GM12878 (cell line): ENCODE results near the gene KRCC1. TPM values are rescaled to one million over a fixed set of nuclear protein-coding genes. Genes with fewer than 3 reads are reported as not detected.

Source experiments
- ATAC-seq: fragments of 200-7000 bp; cut with Tn5 transposase; 3 replicates; pipeline ENCODE4 v1.9.1; 2020; ENCODE audit warnings: mild to moderate bottlenecking, moderate library complexity
- BruUV-seq: library from RNA; stranded (reverse); fragments of 400-500 nt; replicated peaks from 2 replicates; lab custom pipeline; 2021; lab: Mats Ljungman, UMichigan
- CTCF ChIA-PET: fragments of 300-600 bp; sonication (Branson Sonifier 250); formaldehyde crosslinking; extraction: SDS; loops from one replicate; lab custom pipeline; 2021; ENCODE audit warnings: inconsistent platforms; lab: Yijun Ruan, JAX
- POLR2A ChIA-PET: fragments of 350-600 bp; formaldehyde crosslinking; extraction: SDS; loops from one replicate; lab custom pipeline; 2021; ENCODE audit warnings: inconsistent platforms; lab: Charles Lee
- RAD21 ChIA-PET: fragments of 300-600 bp; sonication (Branson Sonifier 250); formaldehyde crosslinking; loops from one replicate; lab custom pipeline; 2023; ENCODE audit warnings: antibody characterized with exemption; ENCODE audit not compliant: unreplicated experiment; lab: Charles Lee
- SMC1A ChIA-PET: fragments of 300-600 bp; sonication (Branson Sonifier 250); formaldehyde crosslinking; loops from one replicate; lab custom pipeline; 2023; ENCODE audit not compliant: unreplicated experiment, uncharacterized antibody; lab: Charles Lee
- DNase-seq: peaks from one replicate; pipeline ENCODE4 v3.0.0-alpha.2; 2011; ENCODE audit warnings: low read depth, low spot score
- FAIRE-seq: peaks from 3 replicates; lab custom pipeline; 2011; peaks lifted over from hg19 to GRCh38; lab: Jason Lieb, UNC
- H2AFZ ChIP-seq: 2 replicates; pipeline ENCODE4 v1.6.0; 2011; ENCODE audit warnings: low read depth, low read length, control low read depth; ENCODE audit not compliant: control insufficient read depth
- H3K27ac ChIP-seq: 2 replicates; pipeline ENCODE4 v1.5.1; 2011; ENCODE audit warnings: control low read depth; ENCODE audit not compliant: control insufficient read depth, insufficient read depth
- H3K27me3 ChIP-seq, 2 experiments: replicated peaks in 1 of 2; 2 replicates each; pipeline versions ENCODE4 v1.6.0 to v1.6.1; 2011; ENCODE audit warnings: low read length in 1 of 2; ENCODE audit not compliant: control insufficient read depth in 2 of 2, insufficient read depth in 2 of 2
- H3K36me3 ChIP-seq, 2 experiments: 2 replicates each; pipeline ENCODE4 v1.5.1; 2011; ENCODE audit warnings: low read length in 1 of 2; ENCODE audit not compliant: control insufficient read depth in 2 of 2, insufficient read depth in 2 of 2
- H3K4me1 ChIP-seq: 2 replicates; pipeline ENCODE4 v1.6.1; 2011; ENCODE audit warnings: mild to moderate bottlenecking, low read length, moderate library complexity, mixed read lengths; ENCODE audit not compliant: control insufficient read depth, insufficient read depth
- H3K4me2 ChIP-seq: 2 replicates; pipeline ENCODE4 v1.6.0; 2011; ENCODE audit warnings: control low read depth; ENCODE audit not compliant: control insufficient read depth, insufficient read depth
- H3K4me3 ChIP-seq: fragments of 200-600 bp; sonication (generic); 2 replicates; pipeline ENCODE4 v1.5.1; 2016
- H3K79me2 ChIP-seq: 2 replicates; pipeline ENCODE4 v1.6.0; 2011; ENCODE audit warnings: low read length; ENCODE audit not compliant: control insufficient read depth, insufficient read depth
- H3K9ac ChIP-seq: 2 replicates; pipeline ENCODE4 v1.8.0; 2011; ENCODE audit warnings: low read length, control low read depth, mixed read lengths; ENCODE audit not compliant: control insufficient read depth, insufficient read depth
- H3K9me3 ChIP-seq: replicated peaks from 3 replicates; pipeline ENCODE4 v1.5.1; 2011; ENCODE audit warnings: mild to moderate bottlenecking, low read length; ENCODE audit not compliant: control insufficient read depth, insufficient read depth
- H4K20me1 ChIP-seq: 2 replicates; pipeline ENCODE4 v1.6.0; 2011; ENCODE audit not compliant: control insufficient read depth, insufficient read depth
- CHD2 ChIP-seq: IDR thresholded peaks from 2 replicates; pipeline ENCODE4 v1.6.1; 2011; ENCODE audit warnings: low read depth, low read length, improper control_type of control experiment, borderline replicate concordance
- MEF2A ChIP-seq: IDR thresholded peaks from 2 replicates; pipeline ENCODE4 v1.6.1; 2011; ENCODE audit warnings: low read depth, mild to moderate bottlenecking, low read length, moderate library complexity; ENCODE audit not compliant: insufficient read depth
- MEF2B ChIP-seq: fragments of 450-650 bp; IDR thresholded peaks from 2 replicates; pipeline ENCODE4 v1.6.1; 2018; ENCODE audit warnings: mild to moderate bottlenecking, moderate library complexity; ENCODE audit not compliant: partially characterized antibody, poor library complexity, severe bottlenecking
- MYC ChIP-seq: IDR thresholded peaks from 2 replicates; pipeline ENCODE4 v1.6.1; 2011; ENCODE audit warnings: mild to moderate bottlenecking, low read length, moderate library complexity, inconsistent platforms; ENCODE audit not compliant: insufficient read depth, insufficient replicate concordance, insufficient read length, severe bottlenecking
- NBN ChIP-seq: fragments of 450-650 bp; IDR thresholded peaks from 2 replicates; pipeline ENCODE4 v1.6.1; 2016
- SP1 ChIP-seq: IDR thresholded peaks from one replicate; pipeline ENCODE4 v1.6.1; 2011; ENCODE audit warnings: low read depth, low read length
- SREBF2 ChIP-seq: IDR thresholded peaks from 2 replicates; pipeline ENCODE4 v1.6.1; 2012; ENCODE audit warnings: mild to moderate bottlenecking, low read length
- TCF12 ChIP-seq: IDR thresholded peaks from 2 replicates; pipeline ENCODE4 v1.6.1; 2011; ENCODE audit warnings: low read depth, mild to moderate bottlenecking, low read length
- ZNF622 ChIP-seq: fragments of 450-650 bp; IDR thresholded peaks from 2 replicates; pipeline ENCODE4 v1.6.1; 2017; ENCODE audit warnings: mild to moderate bottlenecking, inconsistent platforms
- WGBS: methylation state at CpG from one replicate; pipeline ENCODE4 v1.1.6; 2016; ENCODE audit warnings: low lambda C conversion rate; ENCODE audit not compliant: insufficient replicate concordance, insufficient coverage; ENCODE audit errors: missing lambda C conversion rate; 5-methylcytosine and 5-hydroxymethylcytosine counted together
- in situ Hi-C: fragments of 300-500 bp; cut with MboI; formaldehyde crosslinking; loops from 9 replicates; pipeline ENCODE4 v1.14.3; 2018; ENCODE audit warnings: mixed read lengths
- intact Hi-C: fragments of 100-400 bp; cut with micrococcal nuclease; formaldehyde crosslinking; loops from one replicate; pipeline ENCODE4 v1.14.2; 2022; ENCODE audit not compliant: unreplicated experiment
- polyA plus RNA-seq, 11 experiments: library from polyadenylated mRNA; depleted of rRNA in 4 of 11; unstranded in 6 of 11; stranded (reverse) in 5 of 11; fragments of >200 nt; fragmentation: Nextera tagmentation in 4 of 11; fragmentation: Illumina TruSeq in 1 of 11; extraction: Ambion mirVana in 4 of 11; extraction: Trizol in 1 of 11; gene quantifications; 1 replicate in 1 of 11; 2 replicates in 10 of 11; pipeline versions ENCODE4 v1.2.1 to v1.2.3, GENCODE V29; 2011 to 2016; ENCODE audit warnings: inconsistent platforms in 2 of 11, missing spikeins in 2 of 11, low read depth in 1 of 11
- total RNA-seq, 4 experiments: library from RNA; depleted of rRNA in 3 of 4; stranded (reverse); fragments of >200 nt in 3 of 4; fragmentation: Illumina TruSeq in 1 of 4; extraction: Trizol in 1 of 4; gene quantifications; 2 replicates each; pipeline versions ENCODE4 v1.2.1 to v1.2.3, GENCODE V29; 2013 to 2021

The KRCC1 gene
- total and polyA plus RNA-seq, 10 of the 15 experiments (the other 5 are each of a cell fraction or from before 2014, with no cell fraction given) = 3.8 to 27.2 (median 12.5) TPM

DNA sequence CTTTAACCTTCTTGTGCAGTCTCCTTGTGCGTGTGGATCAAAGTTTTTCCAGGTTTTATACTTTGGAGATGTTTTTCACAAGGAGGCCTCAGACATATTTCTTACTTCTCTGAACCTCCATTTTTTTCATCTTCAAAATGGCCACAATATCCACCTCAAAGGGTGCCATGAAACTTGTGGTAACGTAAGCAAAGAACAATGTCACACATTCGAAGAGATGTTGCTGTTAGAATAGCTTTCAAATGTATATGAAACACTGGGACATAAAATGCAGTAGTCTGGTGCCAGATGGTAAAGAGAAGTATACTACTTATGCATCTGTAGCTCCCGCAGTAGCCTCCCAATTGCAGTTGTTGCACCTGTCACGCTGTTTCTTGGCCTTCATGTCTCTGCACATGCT is 2.6 kb upstream of the KRCC1 start:
- no peaks in the 10 kb centered on the region for H3K9me3 ChIP-seq
- H3K36me3 ChIP-seq = no peaks in the 10 kb centered on the region
- ChIA-PET SMC1A (no interaction called here), RAD21 (interaction anchor here (3.8 kb wide), 1 partner anchor 102 kb away, joined by 52 read pairs; no protein-coding TSS in a partner anchor), CTCF (no interaction called here), POLR2A (interaction anchor here (0.6 kb wide), 1 partner anchor 614 kb away, joined by 3 read pairs; no protein-coding TSS in a partner anchor)
- DNase-seq (no peak), FAIRE-seq (no peak), ATAC-seq (no peak)
- H3K4me3 ChIP-seq = no peak overlapping the region
- peaks cover 4% of the 10 kb centered on the region for H3K4me1 ChIP-seq
- H2AFZ ChIP-seq = no peak overlapping the region
- no peak overlapping the region for H3K9ac ChIP-seq
- intact Hi-C loops (loop anchor here (10.0 kb wide), 1 partner anchor 277 kb away; no protein-coding TSS in a partner anchor), in situ Hi-C loops (loop anchor here (5.0 to 25.0 kb wide), 2 partner anchors 51 to 604 kb away; no protein-coding TSS in a partner anchor)
- BruUV-seq = no TSS peak
- H3K27me3 ChIP-seq = no peaks in the 10 kb centered on the region
- WGBS = 69% methylated on average over 5 of the region's 5 CpGs
- H3K79me2 ChIP-seq = peaks cover 20% of the 10 kb centered on the region
- no peaks in the 10 kb centered on the region for H4K20me1 ChIP-seq
- H3K27ac ChIP-seq = no peak overlapping the region
- no peak overlapping the region for H3K4me2 ChIP-seq
- TF ChIP-seq SREBF2 = no peak

DNA sequence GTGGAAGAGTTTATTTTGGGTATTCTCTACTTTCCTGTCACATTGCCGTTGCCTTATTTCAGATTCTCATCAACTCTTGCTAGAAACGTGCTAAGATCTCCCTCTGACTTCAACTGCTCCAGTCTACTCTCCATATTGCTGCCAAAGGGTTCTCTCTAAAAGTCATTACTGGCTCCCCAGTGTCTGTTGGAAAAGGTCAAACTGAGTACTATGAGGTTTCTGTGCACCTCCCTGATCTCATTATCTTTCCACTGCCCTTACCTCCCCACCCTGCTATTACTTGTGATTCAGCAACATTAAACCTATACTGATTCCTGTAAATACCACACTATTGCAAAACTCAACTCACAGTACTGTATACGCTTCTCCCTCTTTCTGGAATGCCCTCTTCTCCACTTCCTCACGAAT is 1.9 kb upstream of the KRCC1 start:
- no peaks in the 10 kb centered on the region for H4K20me1 ChIP-seq
- CTCF ChIA-PET = interaction anchor here (1.1 kb wide), 1 partner anchor 102 kb away, joined by 3 read pairs; no protein-coding TSS in a partner anchor
- RAD21 ChIA-PET = no interaction called here
- H2AFZ ChIP-seq = no peak overlapping the region
- H3K4me1 ChIP-seq = peaks cover 4% of the 10 kb centered on the region
- intact Hi-C loops (loop anchor here (10.0 kb wide), 1 partner anchor 277 kb away; no protein-coding TSS in a partner anchor), in situ Hi-C loops (loop anchor here (5.0 to 25.0 kb wide), 2 partner anchors 50 to 605 kb away; no protein-coding TSS in a partner anchor)
- H3K27me3 ChIP-seq = no peaks in the 10 kb centered on the region
- H3K4me3 ChIP-seq = no peak overlapping the region
- no peak for DNase-seq
- no peaks in the 10 kb centered on the region for H3K36me3 ChIP-seq
- H3K9me3 ChIP-seq = no peaks in the 10 kb centered on the region
- 60% methylated on average over 4 of the region's 4 CpGs for WGBS
- POLR2A ChIA-PET = no interaction called here
- no peak for FAIRE-seq
- no peak overlapping the region for H3K27ac ChIP-seq
- no peak overlapping the region for H3K9ac ChIP-seq
- no peak for ATAC-seq
- H3K4me2 ChIP-seq = no peak overlapping the region
- H3K79me2 ChIP-seq = peaks cover 22% of the 10 kb centered on the region
- SMC1A ChIA-PET = no interaction called here
- no peak for TF ChIP-seq NBN
- TF ChIP-seq CHD2 = no peak
- no peak for TF ChIP-seq SP1
- no peak for TF ChIP-seq MEF2B
- no peak for TF ChIP-seq ZNF622
- no peak for TF ChIP-seq MEF2A
- no peak for TF ChIP-seq TCF12
- no peak for TF ChIP-seq MYC
- TF ChIP-seq, all 136 proteins: peak for 0
- no TSS peak for BruUV-seq
